DMS53 treated with DMSO at 0.1 percent for 48 hours (cell line): ENCODE results near the gene USH2A.
A peak's percentile ranks its signal among the peaks of the same experiment; 100 is the strongest.

Experiments
- DNase-seq: peaks from one replicate; lab custom pipeline; 2025; ENCODE audit not compliant: unreplicated experiment; lab: John Stamatoyannopoulos, UW

The USH2A gene

DNA sequence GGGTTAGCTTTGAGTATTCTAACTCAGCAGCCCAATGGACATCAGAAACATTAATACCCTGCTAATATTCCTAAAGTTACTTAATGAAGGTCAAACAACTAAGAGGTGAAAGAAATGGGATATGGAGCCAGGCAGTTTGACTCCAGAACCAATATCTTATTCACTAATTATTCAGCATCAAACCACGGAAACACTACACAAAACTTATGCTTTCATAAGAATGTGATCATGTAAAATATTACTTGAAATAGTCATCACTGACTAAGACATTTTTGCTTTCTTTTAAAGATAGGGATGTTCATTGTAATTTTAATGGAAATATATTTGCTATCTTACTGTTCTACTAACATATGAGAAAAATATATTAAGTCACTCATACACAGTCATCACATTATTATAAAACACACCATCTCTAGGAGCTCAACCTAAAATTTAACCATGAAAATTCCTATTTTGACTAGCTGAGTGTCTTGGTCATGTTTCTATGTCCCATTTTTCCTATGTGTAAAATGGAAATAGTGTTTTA, 615.3 kb downstream of the USH2A start:
- no peak for DNase-seq

- no peak for DNase-seq
Observed at GRCh38 chr1:215807218-215807617, 616.0 kb downstream of the USH2A start.

DNA sequence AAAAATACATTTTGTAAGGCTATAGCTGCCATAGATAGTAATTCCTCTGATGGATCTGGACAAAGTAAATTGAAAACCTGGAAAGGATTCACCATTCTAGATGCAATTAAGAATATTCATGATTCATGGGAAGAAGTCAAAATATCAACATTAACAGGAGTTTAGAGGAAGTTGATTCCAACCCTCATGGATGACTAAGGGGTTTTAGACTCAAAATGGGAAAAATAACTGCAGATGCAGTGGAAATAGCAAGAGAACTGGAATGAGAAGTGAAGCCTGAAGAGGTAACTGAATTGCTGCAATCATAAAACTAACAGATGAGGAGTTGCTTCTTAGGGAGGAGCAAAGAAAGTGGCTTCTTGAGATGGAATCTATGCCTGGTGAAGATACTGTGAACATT, 625.4 kb downstream of the USH2A start:
- DNase-seq = no peak

DNA sequence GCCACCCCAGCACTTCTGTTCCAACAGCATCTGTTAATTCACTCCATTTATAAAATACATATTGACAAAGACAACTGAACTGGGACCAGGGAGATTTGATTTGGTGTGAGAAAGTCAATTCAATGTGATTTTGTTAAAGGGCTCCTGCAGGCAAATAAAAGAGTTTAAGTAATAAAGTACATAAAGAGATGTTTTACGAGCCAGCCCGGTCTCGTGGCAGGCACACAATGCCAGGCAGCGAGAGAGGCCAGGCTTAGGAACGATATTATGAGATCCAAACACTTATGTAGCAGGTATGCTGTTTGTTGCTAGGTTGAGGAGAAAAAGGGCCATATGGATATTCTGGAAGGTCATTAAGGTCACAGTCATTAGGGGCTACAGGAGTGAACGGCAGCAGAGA, 629.1 kb downstream of the USH2A start:
- DNase-seq = peak; percentile 34

GRCh38 chr1:215793180-215793579, 630.1 kb downstream of the USH2A start:
- peak; percentile 32 for DNase-seq

DNA sequence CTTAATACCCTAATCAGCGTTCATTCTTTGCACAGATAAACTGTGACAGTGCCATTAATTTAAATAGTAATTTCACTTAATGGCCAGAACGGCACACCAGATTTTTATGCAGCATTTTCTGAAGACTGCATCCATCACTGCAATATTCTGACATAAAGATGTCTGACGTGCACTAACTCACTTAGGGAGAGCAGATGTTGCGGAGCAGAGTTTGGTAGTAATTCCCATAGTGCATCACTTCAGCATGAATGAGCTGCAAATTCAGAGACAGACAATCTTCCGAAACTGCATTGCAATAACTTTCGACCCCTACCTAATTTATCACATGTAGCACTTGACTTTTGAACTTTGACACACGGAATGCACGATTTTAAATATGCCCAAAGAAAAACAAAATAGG, 630.8 kb downstream of the USH2A start:
- no peak for DNase-seq

- no peak for DNase-seq
Observed at GRCh38 chr1:215789981-215790380, 633.3 kb downstream of the USH2A start.

GRCh38 chr1:215786997-215787396, 636.3 kb downstream of the USH2A start:
- no peak for DNase-seq

- DNase-seq = no peak
Observed at GRCh38 chr1:215780641-215781040, 642.6 kb downstream of the USH2A start.

- peak; percentile 7 for DNase-seq
Observed at GRCh38 chr1:215780139-215780538, 643.1 kb downstream of the USH2A start.

- no peak for DNase-seq
Observed at GRCh38 chr1:215779729-215780128, 643.5 kb downstream of the USH2A start.

- no peak for DNase-seq
Observed at GRCh38 chr1:215777370-215777925, 645.8 kb downstream of the USH2A start.

GRCh38 chr1:215776336-215776735, 646.9 kb downstream of the USH2A start:
- DNase-seq = no peak

DNA sequence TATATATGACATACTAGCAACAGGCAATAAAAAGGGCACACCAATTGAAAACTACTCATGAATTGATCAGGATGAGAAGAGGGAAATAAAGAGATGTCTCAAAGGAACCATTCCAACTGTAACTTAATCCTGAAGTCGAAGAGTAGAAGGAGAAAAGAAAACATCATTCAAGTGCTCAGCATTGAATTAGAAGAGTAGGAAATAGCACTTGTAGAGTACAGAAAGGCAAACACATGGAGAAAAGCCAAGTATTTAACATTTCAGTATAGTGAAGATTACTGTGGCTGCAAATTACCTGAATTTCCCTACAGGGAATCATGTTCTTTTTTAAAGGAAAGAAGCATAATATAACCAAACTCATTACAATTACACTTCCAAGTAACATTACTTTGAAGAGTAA, 651.1 kb downstream of the USH2A start:
- DNase-seq = peak; percentile 81

DNA sequence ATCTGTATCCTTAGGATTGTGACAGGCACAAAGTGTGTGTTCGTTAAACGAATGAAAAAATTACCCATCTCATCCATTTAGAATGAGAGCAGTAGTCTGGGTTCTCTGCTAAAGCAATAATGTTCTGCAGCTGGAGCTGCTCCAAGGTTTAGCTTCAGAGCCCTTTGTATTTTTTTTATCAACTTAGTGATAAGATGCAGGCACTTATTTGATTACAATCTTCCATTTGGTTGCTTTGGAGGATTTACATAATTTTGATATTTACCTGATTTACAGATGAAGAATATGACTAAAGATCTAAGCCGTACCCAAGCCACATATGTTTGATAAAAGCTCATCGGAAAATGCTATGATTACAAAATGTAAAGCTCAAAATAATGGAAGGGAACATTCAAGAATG, 654.9 kb downstream of the USH2A start:
- no peak for DNase-seq

DNA sequence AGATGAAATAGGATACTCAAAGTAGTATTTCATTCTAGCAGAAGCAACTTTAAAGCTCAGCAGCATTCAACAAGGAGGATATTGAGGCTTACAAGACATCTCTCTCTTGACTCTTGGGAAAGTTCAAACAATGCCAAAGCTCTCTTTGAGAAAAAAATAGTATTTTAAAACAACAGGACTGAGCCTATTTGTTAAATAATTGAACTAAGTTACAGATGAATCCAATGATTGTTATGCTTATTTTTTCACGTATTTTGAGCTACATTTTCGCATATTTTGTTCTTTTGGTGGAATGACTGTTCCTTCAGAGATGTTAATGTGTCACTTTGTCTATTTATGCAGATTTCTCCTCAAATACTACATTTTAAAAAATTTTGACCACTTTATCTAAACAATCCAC, 655.5 kb downstream of the USH2A start:
- DNase-seq = no peak

GRCh38 chr1:215766521-215766920, 656.7 kb downstream of the USH2A start:
- DNase-seq = no peak

DNA sequence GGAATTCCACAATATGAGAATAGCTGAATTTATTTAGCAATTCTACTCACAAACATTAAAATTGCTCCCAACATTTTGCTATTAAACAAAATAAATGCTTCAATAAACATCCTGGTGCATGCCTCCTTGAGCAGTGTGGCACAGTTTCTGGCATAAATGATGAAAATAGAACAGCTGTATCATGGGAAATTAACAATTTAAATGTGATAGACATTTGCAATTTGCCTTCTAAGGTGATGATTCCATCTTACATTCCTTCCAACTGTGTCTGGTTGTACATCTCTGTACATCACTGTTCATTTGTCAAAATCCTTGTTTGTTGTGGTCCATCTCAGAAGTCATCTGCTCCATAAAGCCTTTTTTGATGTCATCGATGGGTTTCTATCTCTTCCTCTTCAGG, 657.4 kb downstream of the USH2A start:
- DNase-seq = no peak

GRCh38 chr1:215761446-215761845, 661.8 kb downstream of the USH2A start:
- no peak for DNase-seq

- DNase-seq = no peak
Observed at GRCh38 chr1:215754112-215754511, 669.1 kb downstream of the USH2A start.

GRCh38 chr1:215749414-215749813, 673.8 kb downstream of the USH2A start:
- no peak for DNase-seq

- no peak for DNase-seq
Observed at GRCh38 chr1:215748431-215748830, 674.8 kb downstream of the USH2A start.

DNA sequence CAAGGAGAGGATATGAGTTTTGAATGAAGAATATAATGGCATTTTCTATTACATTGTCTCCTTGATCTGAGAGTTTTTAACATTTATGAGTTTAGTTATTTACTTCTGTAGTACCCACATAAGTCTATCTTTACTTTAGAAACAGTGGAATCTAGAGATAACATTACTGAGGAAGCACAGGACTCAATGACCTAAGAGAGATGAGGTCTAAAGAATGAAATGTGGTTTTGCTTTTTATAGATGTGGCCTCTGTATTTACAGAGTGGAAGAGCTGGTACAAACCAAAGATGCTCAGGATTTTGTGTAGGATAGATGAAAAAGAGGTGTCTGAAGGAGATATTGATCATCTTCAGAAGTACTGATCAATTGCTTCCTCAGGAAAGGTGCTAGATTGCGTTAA, 678.8 kb downstream of the USH2A start:
- DNase-seq = no peak
